Measurements from ENCODE around the gene ARID1B.
A peak's percentile ranks its signal among the peaks of the same experiment; 100 is the strongest.
"Not testable (repeated sequence)": the region's sequence is repeated elsewhere in the genome, so short reads cannot be mapped to it uniquely, and the experiment has no call there.

ARID1B gene

DNA sequence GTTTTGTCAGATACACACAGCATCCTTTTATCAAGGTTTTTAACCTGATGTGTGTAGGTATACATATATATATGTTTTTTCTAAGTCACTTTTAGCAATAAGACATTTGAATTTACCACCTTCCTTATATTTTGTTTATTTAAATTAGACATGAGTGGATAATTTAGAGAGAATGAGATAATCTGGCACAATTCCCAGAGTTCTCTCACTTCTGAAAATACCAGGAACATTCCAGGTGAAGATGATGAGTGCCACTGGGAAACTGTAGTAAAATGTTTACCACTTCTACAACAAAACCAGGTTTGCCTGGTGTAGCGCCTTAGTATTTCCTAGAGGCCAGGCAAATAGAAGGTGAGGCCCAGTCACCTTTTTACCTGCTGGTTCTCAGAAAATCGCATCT, 356.7 kb downstream of the ARID1B start:
- no peak for DNase-seq (ENCODE audit: low read depth)

DNA sequence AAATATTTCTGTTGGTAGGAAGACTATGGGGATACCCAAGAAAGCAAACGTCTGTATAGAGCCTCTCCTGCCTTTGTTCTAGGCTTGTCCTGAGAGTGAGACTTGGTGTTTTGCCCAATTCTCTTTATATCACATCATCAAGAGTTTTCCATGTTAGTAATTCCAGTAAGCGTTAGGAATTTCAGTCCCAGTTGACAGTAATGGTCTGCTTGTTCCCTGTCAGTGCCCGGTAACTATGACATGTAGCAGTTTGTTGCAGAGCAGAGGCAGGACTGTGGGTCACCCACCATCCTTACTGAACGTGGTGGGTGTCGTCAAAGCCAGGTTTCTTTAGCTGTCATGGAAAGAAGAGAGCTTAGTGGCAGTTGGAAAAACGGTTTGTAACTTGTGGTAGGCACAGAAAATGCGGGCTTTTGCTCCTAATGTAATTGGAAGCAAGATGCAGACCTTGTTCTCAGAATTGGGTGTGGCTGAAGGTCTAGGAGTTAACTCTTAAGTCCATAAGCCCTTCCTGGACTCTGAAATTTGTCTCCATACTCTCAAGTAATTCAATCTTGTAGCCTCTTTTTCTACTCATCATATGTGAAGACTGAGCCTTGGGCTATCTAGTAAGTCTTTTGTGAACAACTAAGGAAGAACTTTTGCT, 357.3 kb downstream of the ARID1B start:
- no peak for DNase-seq (ENCODE audit: low read depth)

DNA sequence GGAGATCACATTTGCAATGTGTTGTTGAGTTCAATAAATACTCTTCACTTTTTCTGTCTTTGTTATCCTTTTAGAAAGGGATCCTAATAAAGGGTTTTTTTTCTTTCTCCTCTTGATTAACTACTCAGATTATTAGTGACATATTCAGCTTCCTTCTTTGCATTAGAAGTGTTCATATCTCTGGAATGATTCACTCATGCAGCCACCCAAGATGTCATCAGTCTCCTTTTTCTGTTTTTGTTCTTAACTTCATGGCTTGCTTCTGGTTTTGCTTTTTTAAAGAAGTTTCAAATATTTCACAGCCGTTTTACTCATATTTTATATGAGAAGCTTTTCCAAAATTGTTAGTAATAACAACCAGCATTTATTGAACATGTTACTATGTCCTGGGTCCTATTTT, 358.5 kb downstream of the ARID1B start:
- no peak for DNase-seq (ENCODE audit: low read depth)

DNA sequence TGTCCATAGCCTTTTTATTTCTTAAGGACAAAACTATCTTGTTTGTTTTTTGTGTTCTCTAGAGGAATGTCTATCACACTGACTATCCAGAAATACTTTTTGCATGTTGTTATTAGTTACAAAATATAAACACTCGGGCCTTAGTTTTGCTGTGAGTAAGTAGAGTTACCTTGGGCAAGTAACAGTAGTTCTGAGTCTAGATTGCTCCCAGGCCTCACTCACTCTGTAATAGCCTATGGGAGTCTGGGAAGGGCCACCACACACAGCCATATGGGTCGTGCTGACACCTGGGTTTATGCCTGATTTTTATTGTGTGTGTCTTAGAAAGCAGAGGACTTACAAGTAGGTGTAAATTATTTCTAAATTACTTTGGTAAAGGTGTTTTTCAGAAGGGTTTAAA, 360.3 kb downstream of the ARID1B start:
- no peak for DNase-seq (ENCODE audit: low read depth)

DNA sequence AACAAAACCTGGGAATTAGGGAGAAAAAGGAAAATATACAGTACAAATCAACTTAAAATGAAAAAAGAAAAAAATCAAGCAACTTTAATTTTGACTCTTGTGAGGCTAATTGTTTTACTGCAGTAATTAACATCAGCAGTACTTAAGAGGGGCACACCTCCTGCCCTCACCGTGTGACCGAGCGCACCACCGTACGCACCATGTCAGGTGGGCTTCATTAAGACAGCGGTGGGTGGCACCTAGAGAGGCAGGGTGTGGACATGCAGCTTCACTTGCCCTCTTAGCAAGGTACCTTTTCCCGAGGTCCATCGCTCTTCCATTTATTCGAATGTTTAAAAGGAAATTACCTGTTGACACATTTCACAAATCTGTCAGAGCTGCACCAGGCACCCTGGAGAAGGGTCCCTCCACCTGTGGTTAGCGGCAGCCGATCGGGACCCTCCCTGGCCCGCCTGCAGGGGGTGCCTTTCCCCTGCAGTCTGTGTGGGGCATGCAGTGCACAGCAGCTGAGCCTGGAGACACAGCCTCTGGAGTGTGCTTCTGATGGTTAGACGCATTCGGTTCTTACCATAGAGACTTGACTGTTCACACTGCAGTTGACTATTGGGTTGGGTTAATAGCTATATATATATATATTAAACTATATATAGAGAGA, 362.0 kb downstream of the ARID1B start:
- no peak for DNase-seq (ENCODE audit: low read depth)

DNA sequence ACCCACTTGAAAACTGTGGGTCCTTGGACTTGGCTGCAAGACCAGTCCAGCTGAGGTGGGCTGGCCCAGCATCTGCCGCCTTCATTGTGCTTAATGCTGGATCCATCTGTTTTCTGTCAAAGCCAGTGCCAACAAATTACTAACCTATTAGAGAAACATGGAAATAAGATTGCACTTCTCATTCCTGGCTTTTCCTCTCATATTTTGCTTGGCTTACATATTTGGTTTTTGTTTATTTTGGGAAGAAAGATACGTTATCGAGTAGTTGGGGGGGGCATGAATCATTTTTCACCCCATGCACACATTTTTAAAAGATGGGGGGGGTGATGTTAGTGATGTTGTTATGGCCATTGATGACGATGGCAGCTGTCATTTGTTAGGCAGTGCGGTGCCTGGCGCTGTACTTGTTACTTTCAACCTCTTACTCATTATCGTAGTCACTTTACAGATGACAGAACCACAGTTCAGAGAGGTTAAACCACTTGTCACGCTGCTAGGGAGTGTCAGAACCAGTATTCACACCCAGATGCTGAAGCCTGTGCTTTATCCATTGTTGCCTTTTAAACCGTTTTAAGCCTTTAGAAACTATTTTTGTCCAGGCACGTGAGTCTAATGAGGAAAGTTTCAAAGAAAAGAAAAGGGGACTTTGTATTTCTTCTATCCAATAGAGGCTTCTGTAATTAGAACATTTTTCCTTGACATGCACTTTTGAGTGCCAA, 366.2 kb downstream of the ARID1B start:
- peak; percentile 35 for DNase-seq (ENCODE audit: low read depth)

DNA sequence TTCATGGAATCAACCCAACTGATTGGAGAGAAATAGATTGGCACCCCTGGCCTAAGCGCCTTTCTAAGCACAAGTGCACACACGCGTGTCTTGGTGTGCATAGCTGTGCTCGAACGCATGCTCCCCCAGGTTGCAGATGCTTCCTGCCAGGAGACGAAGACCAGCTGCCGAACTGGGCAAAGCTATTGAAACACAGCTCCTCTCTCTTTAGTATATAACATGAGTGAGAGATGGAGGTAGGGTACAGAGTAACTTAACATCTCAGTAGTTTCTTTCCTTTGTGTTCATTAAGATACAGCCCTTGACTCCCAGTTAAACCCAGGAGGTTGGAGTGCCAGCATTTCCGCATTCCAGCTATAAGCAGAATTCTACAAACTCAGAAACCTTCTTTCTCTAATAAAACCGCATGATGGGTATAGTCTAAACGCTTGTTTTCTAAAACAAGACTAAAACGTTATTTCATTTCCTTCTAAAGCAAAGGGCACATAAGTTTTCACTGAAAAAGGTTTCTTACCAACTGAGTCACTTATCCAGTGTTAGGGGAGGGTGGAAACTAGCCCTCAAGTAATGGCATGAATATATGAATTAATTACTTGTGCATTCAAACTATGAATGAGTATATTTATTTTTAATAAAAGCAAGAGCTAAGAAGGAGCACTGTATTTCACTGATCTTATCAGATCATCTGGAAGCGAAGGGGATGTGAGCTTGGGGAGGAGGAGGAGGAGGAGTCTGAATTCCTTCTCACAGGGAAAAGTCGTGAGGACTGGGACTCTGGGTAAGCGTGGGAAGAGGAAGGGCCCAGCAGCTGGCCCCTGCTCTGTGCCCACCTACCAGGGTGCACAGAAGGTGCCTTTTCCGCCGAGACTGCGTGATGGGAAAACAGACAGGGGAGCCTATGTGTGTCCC, 367.0 kb downstream of the ARID1B start:
- DNase-seq (ENCODE audit: low read depth) = no peak

DNA sequence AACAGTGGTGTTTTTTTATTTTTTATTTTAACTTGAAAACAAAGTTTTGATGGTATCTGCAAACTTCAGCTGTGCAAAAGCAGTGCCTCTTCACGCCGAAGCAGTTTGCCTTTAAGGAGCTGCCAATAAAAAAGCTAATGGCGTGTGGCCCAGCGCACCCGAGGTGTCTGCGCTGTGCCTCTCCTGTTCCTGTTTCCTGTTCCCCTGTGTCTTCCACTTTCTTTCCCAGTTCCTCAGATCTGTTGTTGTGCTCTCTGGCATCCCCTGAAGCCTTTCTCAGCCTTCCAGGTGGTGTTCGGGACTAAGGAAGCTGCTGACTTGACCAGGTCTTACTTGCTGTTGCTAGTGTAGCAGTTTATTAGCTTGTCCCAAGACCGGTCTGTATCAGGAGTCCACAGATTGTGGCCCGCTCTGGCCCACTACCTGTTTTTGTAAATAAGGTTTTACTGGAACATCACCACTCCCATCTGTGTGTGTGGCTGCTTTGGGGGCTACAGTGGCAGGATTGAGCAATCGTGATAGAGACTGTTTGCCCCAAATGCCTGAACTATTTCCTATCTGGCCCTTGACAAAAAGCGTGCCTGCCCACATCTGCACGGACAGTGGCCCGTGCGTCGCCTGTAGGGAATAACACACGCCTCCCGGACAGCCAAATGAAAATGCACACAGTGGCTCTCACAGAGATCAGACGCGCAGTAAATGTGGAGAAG, 367.8 kb downstream of the ARID1B start:
- DNase-seq (ENCODE audit: low read depth) = no peak

DNA sequence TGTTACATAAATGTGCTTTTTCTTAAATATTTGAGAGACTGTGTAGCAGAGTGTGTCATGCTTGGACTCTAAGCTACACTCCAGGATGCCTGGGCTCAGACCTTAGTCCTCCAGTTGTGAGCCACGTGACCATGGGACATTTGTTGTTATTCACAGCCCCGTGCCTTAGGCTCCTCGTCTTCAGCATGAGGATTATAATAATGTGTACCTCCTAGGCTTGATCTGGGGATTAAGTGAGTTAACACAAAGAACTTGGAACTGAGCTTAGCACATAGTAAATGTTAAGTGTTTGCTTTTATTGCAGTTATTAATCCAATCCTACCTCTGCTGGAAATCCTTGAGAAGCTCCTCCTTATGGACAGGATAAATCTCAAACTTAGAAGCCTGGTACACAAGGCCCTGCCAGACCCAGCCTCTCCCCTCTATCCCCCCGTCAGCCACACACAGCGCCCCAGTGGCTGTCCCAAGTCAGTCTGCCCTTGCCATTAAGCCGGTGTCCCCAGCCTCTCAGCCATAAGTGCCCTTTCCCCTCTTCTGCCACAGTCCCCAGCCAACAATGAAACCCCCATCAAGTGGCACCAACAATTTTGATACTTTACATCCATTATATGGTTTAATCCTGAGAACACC, 368.6 kb downstream of the ARID1B start:
- DNase-seq (ENCODE audit: low read depth) = no peak

DNA sequence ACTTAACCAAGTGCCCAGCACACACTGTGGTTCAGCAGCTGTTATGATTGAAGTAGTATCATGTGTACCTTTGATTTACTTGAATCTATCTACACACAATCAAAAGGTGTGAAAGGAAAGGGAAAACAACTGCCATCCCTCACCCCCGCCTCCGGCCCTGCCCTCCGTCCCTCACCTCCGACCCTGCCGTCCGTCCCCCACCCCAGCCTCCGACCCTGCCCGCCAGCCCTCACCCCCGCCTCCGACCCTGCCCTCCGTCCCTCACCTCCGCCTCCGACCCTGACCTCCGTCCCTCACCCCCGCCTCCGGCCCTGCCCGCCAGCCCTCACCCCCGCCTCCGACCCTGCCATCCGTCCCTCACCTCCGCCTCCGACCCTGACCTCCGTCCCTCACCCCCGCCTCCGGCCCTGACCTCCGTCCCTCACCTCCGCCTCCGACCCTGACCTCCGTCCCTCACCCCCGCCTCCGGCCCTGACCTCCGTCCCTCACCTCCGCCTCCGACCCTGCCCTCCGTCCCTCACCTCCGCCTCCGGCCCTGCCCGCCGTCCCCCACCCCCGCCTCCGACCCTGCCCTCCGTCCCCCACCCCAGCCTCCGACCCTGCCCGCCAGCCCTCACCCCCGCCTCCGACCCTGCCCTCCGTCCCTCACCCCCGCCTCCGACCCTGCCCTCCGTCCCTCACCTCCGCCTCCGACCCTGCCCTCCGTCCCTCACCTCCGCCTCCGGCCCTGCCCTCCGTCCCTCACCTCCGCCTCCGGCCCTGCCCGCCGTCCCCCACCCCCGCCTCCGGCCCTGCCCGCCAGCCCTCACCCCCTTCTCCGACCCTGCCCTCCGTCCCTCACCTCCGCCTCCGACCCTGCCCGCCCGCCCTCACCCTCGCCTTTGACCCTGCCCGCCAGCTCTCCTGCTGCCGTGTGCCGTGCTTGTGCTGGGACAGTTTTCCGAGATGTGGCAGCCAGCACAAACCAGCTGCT, 370.2 kb downstream of the ARID1B start:
- not testable (repeated sequence) for DNase-seq (ENCODE audit: low read depth)

DNA sequence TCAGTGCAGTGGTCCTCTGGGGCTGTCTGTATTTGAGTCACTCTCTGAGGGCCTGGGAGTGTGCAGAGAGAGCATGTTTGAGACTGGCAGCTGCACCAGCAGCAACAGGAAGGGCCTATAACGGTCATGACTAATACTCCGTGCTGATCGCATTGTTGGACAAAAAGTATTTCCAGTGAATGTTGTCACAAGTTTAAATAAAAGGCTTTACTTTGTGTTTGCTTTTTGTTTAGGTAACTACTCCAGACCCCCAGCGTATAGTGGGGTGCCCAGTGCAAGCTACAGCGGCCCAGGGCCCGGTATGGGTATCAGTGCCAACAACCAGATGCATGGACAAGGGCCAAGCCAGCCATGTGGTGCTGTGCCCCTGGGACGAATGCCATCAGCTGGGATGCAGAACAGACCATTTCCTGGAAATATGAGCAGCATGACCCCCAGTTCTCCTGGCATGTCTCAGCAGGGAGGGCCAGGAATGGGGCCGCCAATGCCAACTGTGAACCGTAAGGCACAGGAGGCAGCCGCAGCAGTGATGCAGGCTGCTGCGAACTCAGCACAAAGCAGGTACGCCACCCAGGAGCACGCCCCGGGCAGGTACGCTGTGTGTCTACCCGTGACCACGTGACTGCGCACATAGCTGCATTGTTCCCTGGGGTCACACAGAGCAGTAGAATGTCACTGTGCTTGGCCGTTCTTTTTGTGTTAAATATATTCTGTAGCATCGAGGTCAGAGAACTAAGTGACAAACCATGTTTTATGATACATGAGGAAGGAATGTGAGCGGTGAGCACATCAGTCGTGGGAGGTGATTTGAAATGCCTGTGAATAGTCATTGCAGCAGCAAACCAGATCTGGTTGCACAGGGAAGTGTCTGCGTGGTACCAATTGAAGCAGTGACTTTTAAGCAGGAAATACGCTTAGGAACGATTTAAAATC, 371.5 kb downstream of the ARID1B start:
- DNase-seq (ENCODE audit: low read depth) = no peak

DNA sequence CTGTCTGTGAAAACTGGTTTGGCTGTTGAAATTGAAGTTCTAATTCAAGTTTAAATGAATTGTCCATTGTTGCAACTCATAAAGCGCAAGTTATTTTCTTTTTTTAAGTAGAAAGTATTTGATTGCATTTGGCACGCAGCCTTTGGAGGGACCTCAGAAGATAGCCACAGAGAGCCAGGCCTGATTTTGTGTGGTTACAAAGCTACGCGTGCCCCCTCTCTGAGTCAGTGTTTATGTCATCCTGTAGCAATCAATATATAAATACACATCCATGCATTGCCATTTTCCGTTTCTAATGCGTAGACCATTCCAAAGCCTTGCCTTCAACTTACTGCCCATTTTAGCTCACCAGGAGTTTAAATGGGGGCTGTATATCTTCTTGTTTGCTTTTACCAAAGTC, 372.9 kb downstream of the ARID1B start:
- DNase-seq (ENCODE audit: low read depth) = no peak

DNA sequence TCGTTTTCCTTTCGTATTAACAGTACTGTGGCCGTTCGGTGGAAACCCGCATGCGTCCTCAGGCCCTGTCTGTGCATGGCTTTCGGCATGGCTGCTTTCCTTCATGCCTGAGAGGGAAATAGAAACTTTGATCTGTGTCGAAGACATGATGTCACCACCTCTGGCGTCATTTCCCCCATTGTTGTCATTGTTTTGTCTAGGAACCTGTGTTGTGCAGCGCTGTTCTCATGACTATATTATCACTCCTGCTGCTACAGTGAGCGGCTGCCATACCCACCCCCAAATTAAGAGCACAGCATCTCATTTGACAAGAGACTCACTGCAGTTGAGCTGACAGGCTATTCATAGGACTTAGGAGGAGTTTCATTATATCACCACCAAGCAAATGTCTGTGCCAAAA, 373.9 kb downstream of the ARID1B start:
- DNase-seq (ENCODE audit: low read depth) = no peak

DNA sequence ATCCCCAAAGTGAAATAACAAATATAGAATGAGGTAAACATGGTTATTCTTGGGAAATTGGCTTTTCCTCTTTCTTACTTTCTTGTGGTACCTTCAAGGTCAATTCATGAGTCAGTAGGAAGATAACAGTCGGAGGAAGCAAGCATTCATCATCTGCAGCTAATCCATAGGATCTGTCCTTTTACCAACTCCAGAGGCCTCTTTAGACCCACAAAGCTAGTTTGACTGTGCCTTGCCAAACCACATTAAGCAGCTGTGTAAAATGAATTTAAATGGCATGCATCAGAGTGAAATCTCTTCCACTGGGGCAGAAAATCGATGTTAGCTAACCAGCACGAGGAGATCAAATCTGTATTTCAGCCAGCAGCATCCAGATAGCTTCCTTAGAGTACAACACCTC, 374.8 kb downstream of the ARID1B start:
- no peak for DNase-seq (ENCODE audit: low read depth)

DNA sequence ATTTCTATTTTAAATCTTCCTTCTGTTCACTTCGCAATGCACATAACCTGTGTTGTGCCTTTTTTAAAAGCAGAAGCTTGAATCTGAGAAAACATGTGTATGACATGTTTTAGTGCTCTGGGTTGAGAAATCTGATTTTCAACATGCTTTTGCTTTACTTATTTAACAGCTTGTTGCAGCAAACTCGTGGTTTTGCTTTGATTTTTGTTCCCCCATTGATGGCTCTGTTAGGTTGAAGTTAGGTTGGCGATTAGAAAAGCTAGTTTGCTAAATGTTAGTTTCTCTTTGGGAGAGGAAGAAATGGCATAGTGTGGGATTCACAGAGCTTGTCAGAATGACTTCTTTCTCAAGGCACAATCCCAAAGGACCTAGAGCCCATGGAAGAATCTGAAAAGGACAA, 375.4 kb downstream of the ARID1B start:
- no peak for DNase-seq (ENCODE audit: low read depth)

DNA sequence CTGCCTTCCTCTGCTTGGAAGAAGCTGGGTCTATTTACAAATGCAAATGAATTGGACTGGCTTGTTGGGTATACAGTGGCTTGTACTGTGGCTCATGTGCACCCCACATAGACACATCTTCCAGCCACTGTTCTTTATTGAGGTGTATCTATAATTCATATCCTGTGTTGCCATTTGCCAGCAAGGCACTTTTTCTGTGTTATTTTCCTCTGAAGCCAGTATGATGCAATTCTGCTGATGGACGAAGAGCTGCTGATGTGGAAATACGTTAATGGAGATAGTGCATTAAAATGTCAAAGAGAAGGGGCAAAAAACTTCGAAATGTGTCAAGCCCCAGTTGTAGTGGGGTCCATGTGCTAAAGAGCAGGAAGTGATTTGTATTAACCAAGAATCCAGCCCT, 378.6 kb downstream of the ARID1B start:
- no peak for DNase-seq (ENCODE audit: low read depth)

DNA sequence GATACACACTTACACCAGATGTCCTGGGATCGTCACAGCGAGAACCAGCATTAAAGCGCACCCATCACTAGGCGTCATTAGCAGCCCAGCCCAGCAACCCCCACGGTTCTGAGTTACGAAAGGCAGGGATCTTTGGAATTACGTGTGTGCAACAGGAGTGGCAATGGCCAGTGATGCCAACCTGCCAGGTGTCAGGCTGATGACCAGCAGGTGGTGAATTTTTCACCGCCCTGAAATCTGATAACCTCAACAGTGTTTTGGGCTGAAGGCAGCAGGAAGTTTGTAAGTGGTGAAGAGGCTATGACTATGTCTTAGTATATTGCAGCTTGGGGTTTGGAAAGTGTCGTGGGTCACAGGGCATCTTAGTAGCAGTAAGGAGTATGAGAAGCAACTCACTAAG, 380.1 kb downstream of the ARID1B start:
- no peak for DNase-seq (ENCODE audit: low read depth)

DNA sequence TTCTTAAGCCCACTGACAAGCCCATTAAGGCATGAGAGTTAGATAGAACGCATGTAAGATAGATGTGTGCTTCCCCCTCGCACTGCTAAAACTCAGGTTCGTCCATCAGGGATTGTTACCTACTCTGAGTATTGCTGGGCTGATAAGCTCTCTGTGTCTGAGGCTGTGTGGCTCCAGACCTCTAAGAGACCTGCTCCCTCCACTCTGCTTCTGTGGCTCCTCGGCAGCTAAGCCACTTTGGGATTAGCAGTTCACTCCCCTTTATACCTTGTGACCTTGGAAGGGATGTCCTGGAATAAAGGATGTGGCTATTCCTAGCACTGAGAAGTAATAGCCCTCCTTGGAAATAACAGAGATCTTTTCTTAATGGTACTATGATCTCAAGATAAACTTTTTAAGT, 381.3 kb downstream of the ARID1B start:
- DNase-seq (ENCODE audit: low read depth) = no peak

DNA sequence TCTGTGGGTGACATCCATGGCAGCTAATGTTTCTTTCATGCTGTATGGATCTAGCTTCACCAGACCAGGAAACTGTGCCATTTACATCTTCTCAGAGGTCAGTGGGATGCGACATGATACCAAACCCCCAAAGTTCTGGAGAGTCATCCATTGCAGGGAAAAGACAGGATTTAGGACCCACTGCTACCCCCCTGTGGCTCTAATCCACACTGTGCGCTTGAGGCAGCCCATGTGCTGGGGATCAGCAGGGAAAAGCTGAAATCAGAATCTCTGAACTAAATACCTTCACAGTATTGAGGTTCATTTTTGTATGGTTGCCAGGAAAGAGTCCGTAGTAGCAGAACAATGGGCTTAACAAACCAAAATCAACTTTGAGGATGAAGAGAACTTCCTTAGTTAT, 381.7 kb downstream of the ARID1B start:
- no peak for DNase-seq (ENCODE audit: low read depth)

Measured in stimulated activated CD8-positive, alpha-beta memory T cell treated with anti-CD3 and anti-CD28 coated beads, Interleukin-4, amount 100 ng/mL, for 24 hours (primary cell).